Measurements from ENCODE around the gene ABHD4.

Gene ABHD4

GRCh38 chr14:22593189-22593588 is 4.9 kb upstream of the ABHD4 start:
- no peak overlapping the region for H3K4me3 ChIP-seq (ENCODE audit: low read depth, low read length)
- H3K4me1 ChIP-seq (ENCODE audit: control insufficient read depth, insufficient read depth, low read length, unreplicated experiment), result peaks cover 6% of the 10 kb centered on the region
- no peaks in the 10 kb centered on the region for H3K27me3 ChIP-seq (ENCODE audit: insufficient read depth, low read length)
- peaks cover 8% of the 10 kb centered on the region for H3K79me2 ChIP-seq (ENCODE audit: control insufficient read depth, insufficient read depth, low read length, unreplicated experiment)
- no peak overlapping the region for H3K27ac ChIP-seq (ENCODE audit: low read depth, low read length)
- no peak overlapping the region for H2AFZ ChIP-seq (ENCODE audit: low read length, unreplicated experiment)
- H3K36me3 ChIP-seq (ENCODE audit: insufficient read depth, low read length), result no peaks in the 10 kb centered on the region

- H3K27me3 ChIP-seq (ENCODE audit: insufficient read depth, low read length), result no peaks in the 10 kb centered on the region
- H2AFZ ChIP-seq (ENCODE audit: low read length, unreplicated experiment), result no peak overlapping the region
- no peaks in the 10 kb centered on the region for H3K36me3 ChIP-seq (ENCODE audit: insufficient read depth, low read length)
- H3K4me3 ChIP-seq (ENCODE audit: low read depth, low read length), result no peak overlapping the region
- peaks cover 4% of the 10 kb centered on the region for H3K79me2 ChIP-seq (ENCODE audit: control insufficient read depth, insufficient read depth, low read length, unreplicated experiment)
- no peak overlapping the region for H3K27ac ChIP-seq (ENCODE audit: low read depth, low read length)
- peaks cover 6% of the 10 kb centered on the region for H3K4me1 ChIP-seq (ENCODE audit: control insufficient read depth, insufficient read depth, low read length, unreplicated experiment)
These were observed 4.5 kb upstream of the ABHD4 start for GRCh38 chr14:22593601-22594000.

- H3K79me2 ChIP-seq (ENCODE audit: control insufficient read depth, insufficient read depth, low read length, unreplicated experiment), result peaks cover 3% of the 10 kb centered on the region
- no peaks in the 10 kb centered on the region for H3K36me3 ChIP-seq (ENCODE audit: insufficient read depth, low read length)
- no peak overlapping the region for H2AFZ ChIP-seq (ENCODE audit: low read length, unreplicated experiment)
- H3K27ac ChIP-seq (ENCODE audit: low read depth, low read length), result no peak overlapping the region
- no peak overlapping the region for H3K4me3 ChIP-seq (ENCODE audit: low read depth, low read length)
- no peaks in the 10 kb centered on the region for H3K27me3 ChIP-seq (ENCODE audit: insufficient read depth, low read length)
- H3K4me1 ChIP-seq (ENCODE audit: control insufficient read depth, insufficient read depth, low read length, unreplicated experiment), result peaks cover 9% of the 10 kb centered on the region
These were observed 3.9 kb upstream of the ABHD4 start for GRCh38 chr14:22594156-22594716.

GRCh38 chr14:22596354-22596879 is 1.7 kb upstream of the ABHD4 start:
- Histone ChIP-seq H2AFZ (ENCODE audit: low read length, unreplicated experiment) (no peak overlapping the region), H3K4me1 (ENCODE audit: control insufficient read depth, insufficient read depth, low read length, unreplicated experiment) (peaks cover 24% of the 10 kb centered on the region), H3K27me3 (ENCODE audit: insufficient read depth, low read length) (no peaks in the 10 kb centered on the region)

GRCh38 chr14:22597265-22597664 is 835 bp upstream of the ABHD4 start:
- H3K79me2 ChIP-seq (ENCODE audit: control insufficient read depth, insufficient read depth, low read length, unreplicated experiment), result peaks cover 16% of the 10 kb centered on the region
- peak overlapping the region; percentile 88 for H3K4me3 ChIP-seq (ENCODE audit: low read depth, low read length)
- peak overlapping the region; percentile 97 for H2AFZ ChIP-seq (ENCODE audit: low read length, unreplicated experiment)
- peaks cover 29% of the 10 kb centered on the region for H3K4me1 ChIP-seq (ENCODE audit: control insufficient read depth, insufficient read depth, low read length, unreplicated experiment)
- no peak overlapping the region for H3K27ac ChIP-seq (ENCODE audit: low read depth, low read length)
- peaks cover 9% of the 10 kb centered on the region for H3K36me3 ChIP-seq (ENCODE audit: insufficient read depth, low read length)
- no peaks in the 10 kb centered on the region for H3K27me3 ChIP-seq (ENCODE audit: insufficient read depth, low read length)

More at GRCh38 chr14:22596354-22596879, 1.7 kb upstream of the ABHD4 start:
- Histone ChIP-seq H3K27ac (ENCODE audit: low read depth, low read length) (no peak overlapping the region), H3K79me2 (ENCODE audit: control insufficient read depth, insufficient read depth, low read length, unreplicated experiment) (peaks cover 16% of the 10 kb centered on the region), H3K36me3 (ENCODE audit: insufficient read depth, low read length) (peaks cover under 1% of the 10 kb centered on the region; the same call in 1 of the 2 replicates), H3K4me3 (ENCODE audit: low read depth, low read length) (no peak overlapping the region)

GRCh38 chr14:22597771-22598098 is 365 bp upstream of the ABHD4 start:
- H3K4me1 ChIP-seq (ENCODE audit: control insufficient read depth, insufficient read depth, low read length, unreplicated experiment), result peaks cover 33% of the 10 kb centered on the region
- H3K36me3 ChIP-seq (ENCODE audit: insufficient read depth, low read length), result peaks cover 13% of the 10 kb centered on the region
- H3K79me2 ChIP-seq (ENCODE audit: control insufficient read depth, insufficient read depth, low read length, unreplicated experiment), result peaks cover 16% of the 10 kb centered on the region
- no peak overlapping the region for H3K27ac ChIP-seq (ENCODE audit: low read depth, low read length)
- H2AFZ ChIP-seq (ENCODE audit: low read length, unreplicated experiment), result peak overlapping the region; percentile 97
- no peaks in the 10 kb centered on the region for H3K27me3 ChIP-seq (ENCODE audit: insufficient read depth, low read length)
- peak overlapping the region; percentile 88 for H3K4me3 ChIP-seq (ENCODE audit: low read depth, low read length)

- Histone ChIP-seq H3K4me3 (ENCODE audit: low read depth, low read length) (peak overlapping the region; percentile 88), H3K27ac (ENCODE audit: low read depth, low read length) (peak overlapping the region; percentile 59), H3K79me2 (ENCODE audit: control insufficient read depth, insufficient read depth, low read length, unreplicated experiment) (peaks cover 16% of the 10 kb centered on the region), H3K27me3 (ENCODE audit: insufficient read depth, low read length) (no peaks in the 10 kb centered on the region), H3K4me1 (ENCODE audit: control insufficient read depth, insufficient read depth, low read length, unreplicated experiment) (peaks cover 40% of the 10 kb centered on the region), H2AFZ (ENCODE audit: low read length, unreplicated experiment) (peak overlapping the region; percentile 97), H3K36me3 (ENCODE audit: insufficient read depth, low read length) (peaks cover 20% of the 10 kb centered on the region)
These were observed 770 bp downstream of the ABHD4 start for GRCh38 chr14:22598896-22599244.

GRCh38 chr14:22599349-22599748 is 1.2 kb downstream of the ABHD4 start:
- Histone ChIP-seq H3K4me3 (ENCODE audit: low read depth, low read length) (peak overlapping the region; percentile 88), H3K27me3 (ENCODE audit: insufficient read depth, low read length) (no peaks in the 10 kb centered on the region), H3K4me1 (ENCODE audit: control insufficient read depth, insufficient read depth, low read length, unreplicated experiment) (peaks cover 40% of the 10 kb centered on the region), H3K27ac (ENCODE audit: low read depth, low read length) (peak overlapping the region; percentile 59), H3K36me3 (ENCODE audit: insufficient read depth, low read length) (peaks cover 21% of the 10 kb centered on the region), H3K79me2 (ENCODE audit: control insufficient read depth, insufficient read depth, low read length, unreplicated experiment) (peaks cover 16% of the 10 kb centered on the region), H2AFZ (ENCODE audit: low read length, unreplicated experiment) (no peak overlapping the region)

GRCh38 chr14:22600027-22600426 is 1.9 kb downstream of the ABHD4 start:
- Histone ChIP-seq H3K4me1 (ENCODE audit: control insufficient read depth, insufficient read depth, low read length, unreplicated experiment) (peaks cover 40% of the 10 kb centered on the region), H3K27ac (ENCODE audit: low read depth, low read length) (no peak overlapping the region), H3K4me3 (ENCODE audit: low read depth, low read length) (peak overlapping the region; percentile 88)

GRCh38 chr14:22601456-22601855 is 3.4 kb downstream of the ABHD4 start:
- no peak overlapping the region for H3K4me3 ChIP-seq (ENCODE audit: low read depth, low read length)
- peaks cover 32% of the 10 kb centered on the region for H3K36me3 ChIP-seq (ENCODE audit: insufficient read depth, low read length)
- no peaks in the 10 kb centered on the region for H3K27me3 ChIP-seq (ENCODE audit: insufficient read depth, low read length)
- H3K27ac ChIP-seq (ENCODE audit: low read depth, low read length), result no peak overlapping the region
- peaks cover 47% of the 10 kb centered on the region for H3K4me1 ChIP-seq (ENCODE audit: control insufficient read depth, insufficient read depth, low read length, unreplicated experiment)
- no peak overlapping the region for H2AFZ ChIP-seq (ENCODE audit: low read length, unreplicated experiment)
- peaks cover 16% of the 10 kb centered on the region for H3K79me2 ChIP-seq (ENCODE audit: control insufficient read depth, insufficient read depth, low read length, unreplicated experiment)

More at GRCh38 chr14:22600027-22600426, 1.9 kb downstream of the ABHD4 start:
- Histone ChIP-seq H3K36me3 (ENCODE audit: insufficient read depth, low read length) (peaks cover 21% of the 10 kb centered on the region), H2AFZ (ENCODE audit: low read length, unreplicated experiment) (no peak overlapping the region), H3K79me2 (ENCODE audit: control insufficient read depth, insufficient read depth, low read length, unreplicated experiment) (peaks cover 16% of the 10 kb centered on the region), H3K27me3 (ENCODE audit: insufficient read depth, low read length) (no peaks in the 10 kb centered on the region)

GRCh38 chr14:22601996-22602395 is 3.9 kb downstream of the ABHD4 start:
- peaks cover 16% of the 10 kb centered on the region for H3K79me2 ChIP-seq (ENCODE audit: control insufficient read depth, insufficient read depth, low read length, unreplicated experiment)
- H3K4me3 ChIP-seq (ENCODE audit: low read depth, low read length), result no peak overlapping the region
- no peaks in the 10 kb centered on the region for H3K27me3 ChIP-seq (ENCODE audit: insufficient read depth, low read length)
- H3K4me1 ChIP-seq (ENCODE audit: control insufficient read depth, insufficient read depth, low read length, unreplicated experiment), result peaks cover 47% of the 10 kb centered on the region
- peak overlapping the region; percentile 62; the same call in 1 of the 2 replicates for H3K27ac ChIP-seq (ENCODE audit: low read depth, low read length)
- H3K36me3 ChIP-seq (ENCODE audit: insufficient read depth, low read length), result peaks cover 35% of the 10 kb centered on the region
- H2AFZ ChIP-seq (ENCODE audit: low read length, unreplicated experiment), result no peak overlapping the region

Data from ACC112 (cell line).